OCI-LY3 (cell line): Measurements from ENCODE around the gene DERA.
A peak's percentile ranks its signal among the peaks of the same experiment; 100 is the strongest.

Experiments
- H2AFZ ChIP-seq: fragments of 200-600, 300-600 bp; shearing (Covaris generic); 2 replicates; pipeline ENCODE4 v1.6.0; 2014; ENCODE audit warnings: antibody characterized with exemption, low read depth, low read length
- H3K27ac ChIP-seq: fragments of 200-600, 300-600 bp; sonication (generic); 2 replicates; pipeline ENCODE4 v1.5.1; 2014; ENCODE audit warnings: mild to moderate bottlenecking, low read length, moderate library complexity, mixed read lengths
- H3K27me3 ChIP-seq: fragments of 200-600, 300-600 bp; sonication (generic); 2 replicates; pipeline ENCODE4 v1.6.1; 2014; ENCODE audit warnings: low read depth, low read length, mixed read lengths
- H3K36me3 ChIP-seq: fragments of 200-600, 300-600 bp; sonication (generic); replicated peaks from 2 replicates; pipeline ENCODE3; 2014; ENCODE audit warnings: low read depth, low read length, mixed read lengths
- H3K4me1 ChIP-seq: fragments of 300-600, 200-600 bp; sonication (generic); 2 replicates; pipeline ENCODE4 v1.6.1; 2014; ENCODE audit warnings: low read length, mixed read lengths
- H3K4me2 ChIP-seq: fragments of 200-600, 300-600 bp; sonication (generic); 2 replicates; pipeline ENCODE4 v1.6.1; 2014; ENCODE audit warnings: low read length, mixed read lengths
- H3K4me3 ChIP-seq: fragments of 300-600, 200-600 bp; sonication (generic); 2 replicates; pipeline ENCODE4 v1.5.1; 2014; ENCODE audit warnings: antibody characterized with exemption, mild to moderate bottlenecking, low read length, moderate library complexity
- H3K79me2 ChIP-seq: fragments of 300-600, 200-600 bp; shearing (Covaris generic); 2 replicates; pipeline ENCODE4 v1.6.1; 2014; ENCODE audit warnings: mild to moderate bottlenecking, low read length, mixed read lengths
- H3K9ac ChIP-seq: fragments of 300-600, 200-600 bp; shearing (Covaris generic); 2 replicates; pipeline ENCODE4 v1.6.0; 2014; ENCODE audit warnings: mild to moderate bottlenecking, low read length, moderate library complexity
- H3K9me3 ChIP-seq: fragments of 200-600, 300-600 bp; shearing (Covaris generic); 2 replicates; pipeline ENCODE4 v1.6.1; 2014; ENCODE audit warnings: low read length, mixed read lengths; ENCODE audit not compliant: insufficient read depth
- H4K20me1 ChIP-seq: fragments of 200-600, 300-600 bp; sonication (generic); 2 replicates; pipeline ENCODE4 v1.6.1; 2016; ENCODE audit warnings: low read length, mixed read lengths; ENCODE audit not compliant: insufficient read depth
- EZH2phosphoT487 ChIP-seq: fragments of 200-600 bp; shearing (Covaris generic); IDR thresholded peaks from 2 replicates; pipeline ENCODE4 v1.6.1; 2018; ENCODE audit warnings: antibody characterized with exemption, mixed run types, low read depth
- TF ChIP-seq, protein P1 (sequence below): fragments of 200-600, 300-600 bp; sonication (generic); IDR thresholded peaks from 2 replicates; pipeline ENCODE4 v1.5.1; 2014; ENCODE audit warnings: antibody characterized with exemption, low read length, low read depth

DERA gene

DNA sequence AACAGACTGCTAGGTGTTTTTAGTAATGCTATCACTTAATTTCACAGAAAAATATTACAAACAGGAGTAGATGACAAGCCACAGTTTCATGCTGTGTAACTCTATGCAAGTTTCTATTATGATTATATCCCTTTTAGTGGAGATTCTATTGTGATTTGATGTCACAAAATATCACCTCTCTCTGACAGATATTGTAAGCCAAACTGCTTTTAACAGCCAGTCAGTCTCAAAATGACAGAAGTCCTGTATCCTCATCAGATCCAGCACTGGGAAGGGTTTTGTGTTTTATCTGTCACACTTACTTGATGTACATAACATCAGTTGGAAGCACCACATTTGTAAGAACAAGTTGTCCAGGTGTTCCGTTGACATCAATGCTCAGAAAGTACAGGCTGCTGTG is 164.8 kb downstream of the DERA start:
- no peak overlapping the region for H3K4me2 ChIP-seq
- H3K9me3 ChIP-seq, result no peaks in the 10 kb centered on the region
- H3K36me3 ChIP-seq, result no peaks in the 10 kb centered on the region
- H2AFZ ChIP-seq, result no peak overlapping the region
- H4K20me1 ChIP-seq, result no peaks in the 10 kb centered on the region
- peaks cover 3% of the 10 kb centered on the region; the same call in 1 of the 2 replicates for H3K4me1 ChIP-seq
- TF ChIP-seq, protein P1, sequence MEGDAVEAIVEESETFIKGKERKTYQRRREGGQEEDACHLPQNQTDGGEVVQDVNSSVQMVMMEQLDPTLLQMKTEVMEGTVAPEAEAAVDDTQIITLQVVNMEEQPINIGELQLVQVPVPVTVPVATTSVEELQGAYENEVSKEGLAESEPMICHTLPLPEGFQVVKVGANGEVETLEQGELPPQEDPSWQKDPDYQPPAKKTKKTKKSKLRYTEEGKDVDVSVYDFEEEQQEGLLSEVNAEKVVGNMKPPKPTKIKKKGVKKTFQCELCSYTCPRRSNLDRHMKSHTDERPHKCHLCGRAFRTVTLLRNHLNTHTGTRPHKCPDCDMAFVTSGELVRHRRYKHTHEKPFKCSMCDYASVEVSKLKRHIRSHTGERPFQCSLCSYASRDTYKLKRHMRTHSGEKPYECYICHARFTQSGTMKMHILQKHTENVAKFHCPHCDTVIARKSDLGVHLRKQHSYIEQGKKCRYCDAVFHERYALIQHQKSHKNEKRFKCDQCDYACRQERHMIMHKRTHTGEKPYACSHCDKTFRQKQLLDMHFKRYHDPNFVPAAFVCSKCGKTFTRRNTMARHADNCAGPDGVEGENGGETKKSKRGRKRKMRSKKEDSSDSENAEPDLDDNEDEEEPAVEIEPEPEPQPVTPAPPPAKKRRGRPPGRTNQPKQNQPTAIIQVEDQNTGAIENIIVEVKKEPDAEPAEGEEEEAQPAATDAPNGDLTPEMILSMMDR, result no peak
- no peak for TF ChIP-seq EZH2phosphoT487
- H3K79me2 ChIP-seq, result no peaks in the 10 kb centered on the region
- H3K9ac ChIP-seq, result no peak overlapping the region
- no peak overlapping the region for H3K27ac ChIP-seq
- H3K27me3 ChIP-seq, result no peaks in the 10 kb centered on the region
- H3K4me3 ChIP-seq, result no peak overlapping the region

- Histone ChIP-seq H4K20me1 (no peaks in the 10 kb centered on the region), H3K36me3 (no peaks in the 10 kb centered on the region), H2AFZ (peak overlapping the region; percentile 98), H3K9me3 (no peaks in the 10 kb centered on the region), H3K4me2 (peak overlapping the region; percentile 51), H3K27me3 (no peaks in the 10 kb centered on the region), H3K4me3 (peak overlapping the region; percentile 34), H3K79me2 (no peaks in the 10 kb centered on the region), H3K9ac (no peak overlapping the region), H3K4me1 (peaks cover 3% of the 10 kb centered on the region; the same call in 1 of the 2 replicates), H3K27ac (no peak overlapping the region)
- TF ChIP-seq EZH2phosphoT487, result no peak
- TF ChIP-seq, protein P1, result peak; percentile 78
Measured at GRCh38 chr12:16076557-16076956, 165.4 kb downstream of the DERA start.

GRCh38 chr12:16076970-16077522 is 165.9 kb downstream of the DERA start:
- Histone ChIP-seq H3K4me2 (peak overlapping the region; percentile 51), H3K4me3 (peak overlapping the region; percentile 34), H3K9me3 (no peaks in the 10 kb centered on the region), H2AFZ (peak overlapping the region; percentile 98), H3K27ac (no peak overlapping the region), H3K27me3 (no peaks in the 10 kb centered on the region), H3K4me1 (peaks cover 3% of the 10 kb centered on the region; the same call in 1 of the 2 replicates), H4K20me1 (no peaks in the 10 kb centered on the region), H3K36me3 (no peaks in the 10 kb centered on the region), H3K79me2 (no peaks in the 10 kb centered on the region), H3K9ac (no peak overlapping the region)
- no peak for TF ChIP-seq EZH2phosphoT487
- TF ChIP-seq, protein P1, result no peak

- no peaks in the 10 kb centered on the region for H3K4me1 ChIP-seq
- H3K4me3 ChIP-seq, result no peak overlapping the region
- no peaks in the 10 kb centered on the region for H3K27me3 ChIP-seq
- TF ChIP-seq EZH2phosphoT487, result no peak
- TF ChIP-seq, protein P1, result no peak
- H2AFZ ChIP-seq, result no peak overlapping the region
- no peak overlapping the region for H3K4me2 ChIP-seq
- H3K27ac ChIP-seq, result no peak overlapping the region
- H3K9ac ChIP-seq, result no peak overlapping the region
- H4K20me1 ChIP-seq, result no peaks in the 10 kb centered on the region
- H3K9me3 ChIP-seq, result no peaks in the 10 kb centered on the region
- no peaks in the 10 kb centered on the region for H3K79me2 ChIP-seq
- no peaks in the 10 kb centered on the region for H3K36me3 ChIP-seq
Measured at GRCh38 chr12:16086462-16086861, 175.3 kb downstream of the DERA start.
